H1 (cell line): ENCODE measurements around the gene SIGLEC12. TPM values are rescaled to one million over a fixed set of nuclear protein-coding genes. Genes with fewer than 3 reads are reported as not detected.

ENCODE experiments used
- GABPA ChIP-seq: IDR thresholded peaks from 2 replicates; pipeline ENCODE4 v1.6.1; 2011; ENCODE audit warnings: mild to moderate bottlenecking, low read length, moderate library complexity, borderline replicate concordance; ENCODE audit not compliant: insufficient read depth
- JUN ChIP-seq: IDR thresholded peaks from 2 replicates; pipeline ENCODE4 v1.6.1; 2011; ENCODE audit warnings: low read depth, mild to moderate bottlenecking, improper control_type of control experiment, low read length
- SUZ12 ChIP-seq: fragments of 200-600 bp; sonication (generic); IDR thresholded peaks from 2 replicates; pipeline ENCODE4 v1.6.1; 2012; ENCODE audit warnings: mild to moderate bottlenecking, inconsistent platforms, low read length, moderate library complexity, mixed read lengths
- polyA plus RNA-seq, 7 experiments: library from polyadenylated mRNA; depleted of rRNA in 3 of 7; stranded (reverse) in 5 of 7; unstranded in 2 of 7; fragments of >200 nt in 5 of 7; fragments of 200-250 nt in 2 of 7; gene quantifications; 1 replicate in 5 of 7; 2 replicates in 1 of 7; 4 replicates in 1 of 7; pipeline versions ENCODE4 v1.2.1 to v1.2.3, GENCODE V29; 2011 to 2013; ENCODE audit warnings: missing spikeins in 2 of 7, mixed read lengths in 2 of 7
- total RNA-seq: library from RNA; stranded (reverse); fragmentation: NEBNext Ultra II Directional; extraction: Animal tissue kit (Norgen Biotek cat#: 25700); gene quantifications from 2 replicates; pipeline ENCODE4 v1.2.1, GENCODE V29; 2021
- TF ChIP-seq, protein P1 (sequence below), 3 experiments: IDR thresholded peaks; 1 replicate in 2 of 3; 2 replicates in 1 of 3; pipeline versions ENCODE4 v1.5.1 to v1.6.1; 2011; ENCODE audit warnings: low read length in 3 of 3, mild to moderate bottlenecking in 3 of 3, inconsistent platforms in 2 of 3, low read depth in 1 of 3, moderate library complexity in 1 of 3; ENCODE audit not compliant: insufficient read depth in 1 of 3; ENCODE audit errors: control extremely low read depth in 1 of 3
- TF ChIP-seq, protein P2 (sequence below): fragments of 300-600 bp; sonication (generic); IDR thresholded peaks from 2 replicates; pipeline ENCODE4 v1.7.1; 2012; ENCODE audit warnings: low read length, moderate library complexity, mild to moderate bottlenecking, inconsistent platforms; ENCODE audit not compliant: insufficient replicate concordance

SIGLEC12 gene
- total and polyA plus RNA-seq, 2 of the 8 experiments (the other 6 are each of a cell fraction or from before 2014, with no cell fraction given) = not detected

DNA sequence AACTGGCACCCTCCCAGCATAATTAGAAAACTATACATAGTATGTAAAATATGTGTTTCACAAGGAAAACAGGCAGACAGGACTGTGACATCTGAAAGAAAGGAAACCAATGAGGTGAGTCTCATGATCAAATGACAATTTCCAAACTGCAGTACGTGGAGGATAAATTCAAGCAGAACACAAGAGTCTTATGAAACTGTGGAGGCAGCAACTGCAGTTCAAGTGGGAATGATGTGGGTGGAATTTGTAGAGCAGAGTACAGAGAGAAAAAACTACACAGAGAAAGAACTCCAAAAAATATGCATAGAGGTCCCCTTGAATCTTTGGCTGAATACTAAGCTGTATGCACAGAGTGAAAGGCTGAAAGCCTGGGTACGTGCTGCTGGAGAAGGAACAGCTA lies 20.2 kb upstream of the SIGLEC12 start (continued):
- TF ChIP-seq, protein P1, sequence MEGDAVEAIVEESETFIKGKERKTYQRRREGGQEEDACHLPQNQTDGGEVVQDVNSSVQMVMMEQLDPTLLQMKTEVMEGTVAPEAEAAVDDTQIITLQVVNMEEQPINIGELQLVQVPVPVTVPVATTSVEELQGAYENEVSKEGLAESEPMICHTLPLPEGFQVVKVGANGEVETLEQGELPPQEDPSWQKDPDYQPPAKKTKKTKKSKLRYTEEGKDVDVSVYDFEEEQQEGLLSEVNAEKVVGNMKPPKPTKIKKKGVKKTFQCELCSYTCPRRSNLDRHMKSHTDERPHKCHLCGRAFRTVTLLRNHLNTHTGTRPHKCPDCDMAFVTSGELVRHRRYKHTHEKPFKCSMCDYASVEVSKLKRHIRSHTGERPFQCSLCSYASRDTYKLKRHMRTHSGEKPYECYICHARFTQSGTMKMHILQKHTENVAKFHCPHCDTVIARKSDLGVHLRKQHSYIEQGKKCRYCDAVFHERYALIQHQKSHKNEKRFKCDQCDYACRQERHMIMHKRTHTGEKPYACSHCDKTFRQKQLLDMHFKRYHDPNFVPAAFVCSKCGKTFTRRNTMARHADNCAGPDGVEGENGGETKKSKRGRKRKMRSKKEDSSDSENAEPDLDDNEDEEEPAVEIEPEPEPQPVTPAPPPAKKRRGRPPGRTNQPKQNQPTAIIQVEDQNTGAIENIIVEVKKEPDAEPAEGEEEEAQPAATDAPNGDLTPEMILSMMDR (IDR thresholded peaks at IDR 0.05; ENCODE audit: control extremely low read depth in 1 of 3, insufficient read depth in 1 of 3, low read depth in 1 of 3, low read length in 3 of 3) = no peak
- no peak for TF ChIP-seq JUN
- TF ChIP-seq GABPA = no peak
- TF ChIP-seq, protein P2, sequence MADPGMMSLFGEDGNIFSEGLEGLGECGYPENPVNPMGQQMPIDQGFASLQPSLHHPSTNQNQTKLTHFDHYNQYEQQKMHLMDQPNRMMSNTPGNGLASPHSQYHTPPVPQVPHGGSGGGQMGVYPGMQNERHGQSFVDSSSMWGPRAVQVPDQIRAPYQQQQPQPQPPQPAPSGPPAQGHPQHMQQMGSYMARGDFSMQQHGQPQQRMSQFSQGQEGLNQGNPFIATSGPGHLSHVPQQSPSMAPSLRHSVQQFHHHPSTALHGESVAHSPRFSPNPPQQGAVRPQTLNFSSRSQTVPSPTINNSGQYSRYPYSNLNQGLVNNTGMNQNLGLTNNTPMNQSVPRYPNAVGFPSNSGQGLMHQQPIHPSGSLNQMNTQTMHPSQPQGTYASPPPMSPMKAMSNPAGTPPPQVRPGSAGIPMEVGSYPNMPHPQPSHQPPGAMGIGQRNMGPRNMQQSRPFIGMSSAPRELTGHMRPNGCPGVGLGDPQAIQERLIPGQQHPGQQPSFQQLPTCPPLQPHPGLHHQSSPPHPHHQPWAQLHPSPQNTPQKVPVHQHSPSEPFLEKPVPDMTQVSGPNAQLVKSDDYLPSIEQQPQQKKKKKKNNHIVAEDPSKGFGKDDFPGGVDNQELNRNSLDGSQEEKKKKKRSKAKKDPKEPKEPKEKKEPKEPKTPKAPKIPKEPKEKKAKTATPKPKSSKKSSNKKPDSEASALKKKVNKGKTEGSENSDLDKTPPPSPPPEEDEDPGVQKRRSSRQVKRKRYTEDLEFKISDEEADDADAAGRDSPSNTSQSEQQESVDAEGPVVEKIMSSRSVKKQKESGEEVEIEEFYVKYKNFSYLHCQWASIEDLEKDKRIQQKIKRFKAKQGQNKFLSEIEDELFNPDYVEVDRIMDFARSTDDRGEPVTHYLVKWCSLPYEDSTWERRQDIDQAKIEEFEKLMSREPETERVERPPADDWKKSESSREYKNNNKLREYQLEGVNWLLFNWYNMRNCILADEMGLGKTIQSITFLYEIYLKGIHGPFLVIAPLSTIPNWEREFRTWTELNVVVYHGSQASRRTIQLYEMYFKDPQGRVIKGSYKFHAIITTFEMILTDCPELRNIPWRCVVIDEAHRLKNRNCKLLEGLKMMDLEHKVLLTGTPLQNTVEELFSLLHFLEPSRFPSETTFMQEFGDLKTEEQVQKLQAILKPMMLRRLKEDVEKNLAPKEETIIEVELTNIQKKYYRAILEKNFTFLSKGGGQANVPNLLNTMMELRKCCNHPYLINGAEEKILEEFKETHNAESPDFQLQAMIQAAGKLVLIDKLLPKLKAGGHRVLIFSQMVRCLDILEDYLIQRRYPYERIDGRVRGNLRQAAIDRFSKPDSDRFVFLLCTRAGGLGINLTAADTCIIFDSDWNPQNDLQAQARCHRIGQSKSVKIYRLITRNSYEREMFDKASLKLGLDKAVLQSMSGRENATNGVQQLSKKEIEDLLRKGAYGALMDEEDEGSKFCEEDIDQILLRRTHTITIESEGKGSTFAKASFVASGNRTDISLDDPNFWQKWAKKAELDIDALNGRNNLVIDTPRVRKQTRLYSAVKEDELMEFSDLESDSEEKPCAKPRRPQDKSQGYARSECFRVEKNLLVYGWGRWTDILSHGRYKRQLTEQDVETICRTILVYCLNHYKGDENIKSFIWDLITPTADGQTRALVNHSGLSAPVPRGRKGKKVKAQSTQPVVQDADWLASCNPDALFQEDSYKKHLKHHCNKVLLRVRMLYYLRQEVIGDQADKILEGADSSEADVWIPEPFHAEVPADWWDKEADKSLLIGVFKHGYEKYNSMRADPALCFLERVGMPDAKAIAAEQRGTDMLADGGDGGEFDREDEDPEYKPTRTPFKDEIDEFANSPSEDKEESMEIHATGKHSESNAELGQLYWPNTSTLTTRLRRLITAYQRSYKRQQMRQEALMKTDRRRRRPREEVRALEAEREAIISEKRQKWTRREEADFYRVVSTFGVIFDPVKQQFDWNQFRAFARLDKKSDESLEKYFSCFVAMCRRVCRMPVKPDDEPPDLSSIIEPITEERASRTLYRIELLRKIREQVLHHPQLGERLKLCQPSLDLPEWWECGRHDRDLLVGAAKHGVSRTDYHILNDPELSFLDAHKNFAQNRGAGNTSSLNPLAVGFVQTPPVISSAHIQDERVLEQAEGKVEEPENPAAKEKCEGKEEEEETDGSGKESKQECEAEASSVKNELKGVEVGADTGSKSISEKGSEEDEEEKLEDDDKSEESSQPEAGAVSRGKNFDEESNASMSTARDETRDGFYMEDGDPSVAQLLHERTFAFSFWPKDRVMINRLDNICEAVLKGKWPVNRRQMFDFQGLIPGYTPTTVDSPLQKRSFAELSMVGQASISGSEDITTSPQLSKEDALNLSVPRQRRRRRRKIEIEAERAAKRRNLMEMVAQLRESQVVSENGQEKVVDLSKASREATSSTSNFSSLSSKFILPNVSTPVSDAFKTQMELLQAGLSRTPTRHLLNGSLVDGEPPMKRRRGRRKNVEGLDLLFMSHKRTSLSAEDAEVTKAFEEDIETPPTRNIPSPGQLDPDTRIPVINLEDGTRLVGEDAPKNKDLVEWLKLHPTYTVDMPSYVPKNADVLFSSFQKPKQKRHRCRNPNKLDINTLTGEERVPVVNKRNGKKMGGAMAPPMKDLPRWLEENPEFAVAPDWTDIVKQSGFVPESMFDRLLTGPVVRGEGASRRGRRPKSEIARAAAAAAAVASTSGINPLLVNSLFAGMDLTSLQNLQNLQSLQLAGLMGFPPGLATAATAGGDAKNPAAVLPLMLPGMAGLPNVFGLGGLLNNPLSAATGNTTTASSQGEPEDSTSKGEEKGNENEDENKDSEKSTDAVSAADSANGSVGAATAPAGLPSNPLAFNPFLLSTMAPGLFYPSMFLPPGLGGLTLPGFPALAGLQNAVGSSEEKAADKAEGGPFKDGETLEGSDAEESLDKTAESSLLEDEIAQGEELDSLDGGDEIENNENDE = no peak
- TF ChIP-seq SUZ12 = no peak
